H4 (cell line): Measurements from ENCODE around the gene EMX1. TPM values are rescaled to one million over a fixed set of nuclear protein-coding genes. Genes with fewer than 3 reads are reported as not detected.
A peak's percentile ranks its signal among the peaks of the same experiment; 100 is the strongest.

Source experiments
- DNase-seq: peaks from one replicate; pipeline ENCODE4 v3.0.0-alpha.2; 2015; ENCODE audit warnings: low spot score
- total RNA-seq: library from RNA; depleted of rRNA; stranded (reverse); fragments of >200 nt; shearing (Covaris generic); gene quantifications from 2 replicates; pipeline ENCODE4 v1.2.3, GENCODE V29; 2014

Gene EMX1
- total RNA-seq, 1 experiment from 2014 or later: not detected

DNA sequence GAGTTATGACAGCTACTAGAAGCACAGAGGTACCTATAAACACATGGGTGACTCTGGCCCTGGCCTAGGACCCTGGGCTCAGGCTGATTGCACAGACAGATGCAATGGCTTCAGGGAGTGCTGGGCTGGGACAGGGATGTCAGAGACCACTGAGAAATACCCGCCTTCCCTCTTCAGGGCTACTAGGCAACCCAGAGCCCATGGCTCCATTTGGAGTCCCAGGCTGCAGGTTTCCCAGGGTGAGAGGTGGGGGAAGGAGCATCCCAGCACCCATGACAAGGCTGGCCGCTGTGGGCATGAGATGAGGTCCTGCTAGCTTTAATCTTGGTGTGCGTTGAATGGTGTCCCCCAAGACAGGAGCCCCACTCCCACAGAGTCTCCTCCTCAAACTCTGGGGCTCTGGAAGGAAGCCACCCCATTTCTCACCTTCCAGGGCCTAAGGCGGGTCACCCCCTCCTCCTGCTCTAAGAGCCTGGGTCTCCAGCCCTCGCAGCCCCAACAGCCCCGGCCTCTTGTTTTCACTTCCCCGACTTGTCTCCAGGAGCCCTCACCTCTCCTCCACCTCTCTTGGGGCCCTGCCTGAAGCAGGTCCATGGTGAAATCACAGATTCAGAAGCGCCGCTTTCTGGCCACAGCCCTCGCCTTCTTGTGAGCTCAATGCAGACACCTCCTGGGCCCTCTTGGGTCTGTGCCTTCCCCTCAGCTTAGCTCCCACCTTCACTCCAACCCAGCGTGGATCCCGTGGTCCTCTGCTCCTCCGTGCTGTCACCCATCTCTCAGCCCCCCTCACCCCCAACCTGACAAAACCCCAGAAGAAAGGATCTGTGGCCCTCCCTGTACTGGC is 41.4 kb downstream of the EMX1 start:
- DNase-seq: no peak

DNA sequence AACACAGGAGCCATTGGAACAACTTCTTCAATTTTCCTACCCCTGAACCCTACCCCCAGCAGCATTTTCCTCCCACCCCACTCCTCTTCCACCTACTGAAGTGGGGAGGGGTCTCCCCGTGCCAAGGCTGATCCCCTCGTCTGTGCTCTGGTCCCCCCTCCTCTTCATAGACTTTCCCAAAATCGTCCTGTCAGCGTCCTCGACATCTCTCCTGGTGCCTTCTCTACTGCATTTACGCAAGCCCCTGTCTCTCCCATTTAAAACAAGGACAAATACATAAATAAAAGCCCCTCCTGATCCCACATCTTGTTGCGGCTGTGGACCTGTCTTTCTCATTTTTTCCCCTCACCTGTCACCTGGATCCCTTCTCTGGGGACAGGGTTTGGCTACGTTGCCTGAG is 42.2 kb downstream of the EMX1 start:
- DNase-seq: no peak

DNA sequence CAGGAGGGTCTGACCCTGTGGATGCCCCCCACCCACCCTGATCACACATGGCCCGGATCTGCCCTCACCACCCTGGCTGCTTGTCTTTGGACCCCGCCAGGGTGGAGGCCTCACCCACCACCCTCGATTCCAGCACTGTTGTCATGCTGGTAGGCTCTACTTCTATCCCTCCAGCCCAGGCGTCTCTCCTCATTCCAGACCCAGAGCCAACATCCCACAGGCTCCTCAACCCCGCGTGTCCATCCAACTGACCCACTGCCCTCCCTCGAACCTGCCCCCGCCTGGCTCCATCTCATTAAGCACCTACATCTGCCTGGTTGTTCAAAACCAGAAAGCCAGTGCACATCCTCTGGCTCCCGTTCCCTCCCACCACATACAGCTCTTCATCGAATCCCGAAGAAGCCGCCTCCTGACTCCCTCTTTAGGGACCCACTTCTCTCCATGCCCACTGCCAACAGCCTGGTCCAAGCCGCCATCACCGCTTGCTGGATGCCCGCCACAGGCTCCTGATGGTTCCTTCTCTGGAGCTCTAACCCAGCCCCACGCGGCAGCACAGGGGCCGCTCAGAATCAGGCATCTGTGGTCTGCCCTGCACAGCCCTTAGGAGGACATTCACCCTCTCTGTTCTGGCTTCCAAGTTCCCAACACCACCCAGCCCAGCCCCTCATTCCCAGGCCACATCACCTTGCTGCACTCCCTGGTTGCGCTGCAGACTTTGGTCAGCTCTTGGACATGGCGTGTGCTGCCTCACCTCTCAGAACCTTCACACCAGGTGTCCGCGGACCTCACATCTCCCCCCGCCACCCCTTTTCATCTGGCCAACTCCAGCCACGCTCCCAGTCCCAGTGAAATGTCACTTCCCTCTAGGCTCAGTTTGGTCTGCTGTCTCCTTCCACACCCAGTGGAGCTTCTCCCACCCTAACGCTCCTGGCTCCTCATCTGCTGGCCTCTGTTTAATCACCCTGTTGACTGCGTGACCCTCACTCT is 43.0 kb downstream of the EMX1 start:
- DNase-seq: no peak

DNA sequence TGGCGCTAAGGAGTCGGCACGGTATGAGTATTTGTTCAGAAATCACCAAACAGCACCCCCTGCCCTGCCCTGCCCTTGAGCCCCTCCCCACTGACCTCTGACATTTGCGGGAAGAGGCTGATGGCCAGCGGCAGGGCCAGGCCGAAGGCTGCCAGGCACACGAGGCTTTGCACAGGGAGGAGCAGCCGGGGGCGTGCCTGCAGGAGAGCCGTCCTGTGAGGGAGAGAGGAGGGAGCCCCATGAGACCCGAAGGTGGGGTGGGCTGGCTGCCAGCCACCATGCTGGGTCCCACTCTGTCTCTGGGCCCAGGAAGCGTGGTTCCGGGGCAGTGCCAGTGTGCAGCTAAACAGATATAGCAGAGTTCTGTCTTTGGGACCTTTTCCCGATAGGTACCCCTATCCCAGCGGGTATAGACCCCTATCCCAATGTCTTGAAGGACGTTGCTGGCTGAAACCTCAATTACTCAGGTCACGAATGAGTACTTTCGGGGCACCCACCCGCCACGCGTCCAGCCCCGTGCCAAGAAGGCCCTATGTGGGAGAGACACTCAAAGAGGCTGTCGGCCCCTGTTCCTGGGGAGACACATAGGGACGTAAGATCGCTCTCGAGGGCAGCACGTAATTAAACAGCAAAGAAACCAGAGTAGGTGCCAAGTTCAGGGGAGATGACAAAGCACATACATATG is 43.9 kb downstream of the EMX1 start:
- DNase-seq: no peak

DNA sequence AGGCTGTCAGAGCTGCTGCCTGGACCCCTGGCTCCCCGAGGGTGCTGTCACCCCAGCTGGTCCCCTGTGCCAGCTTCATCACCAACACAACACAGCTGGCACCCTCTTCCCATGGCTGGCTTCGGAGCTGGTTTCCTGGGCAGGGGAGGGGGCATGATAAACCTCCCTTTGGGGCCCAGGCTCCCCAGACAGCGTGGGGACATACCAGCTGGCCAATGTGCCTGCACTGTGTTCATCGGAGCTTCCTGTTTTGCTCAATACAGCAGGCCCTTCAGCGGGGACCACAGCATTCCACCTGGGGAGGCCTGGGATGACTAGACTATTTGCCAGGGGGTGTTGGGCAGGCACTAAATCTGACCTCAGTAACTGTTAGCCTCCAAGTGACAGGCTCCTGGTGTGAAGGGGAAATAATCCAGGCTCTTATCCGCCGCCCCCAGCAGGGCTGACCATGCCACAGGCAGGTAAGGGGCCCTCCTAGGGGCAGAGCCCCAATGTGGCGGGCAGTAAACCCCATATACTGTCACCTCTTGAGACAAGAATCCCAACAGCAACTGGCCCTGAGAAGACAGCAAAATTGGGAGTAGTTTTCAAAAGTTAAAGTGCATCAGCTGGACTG is 44.6 kb downstream of the EMX1 start:
- no peak for DNase-seq

DNA sequence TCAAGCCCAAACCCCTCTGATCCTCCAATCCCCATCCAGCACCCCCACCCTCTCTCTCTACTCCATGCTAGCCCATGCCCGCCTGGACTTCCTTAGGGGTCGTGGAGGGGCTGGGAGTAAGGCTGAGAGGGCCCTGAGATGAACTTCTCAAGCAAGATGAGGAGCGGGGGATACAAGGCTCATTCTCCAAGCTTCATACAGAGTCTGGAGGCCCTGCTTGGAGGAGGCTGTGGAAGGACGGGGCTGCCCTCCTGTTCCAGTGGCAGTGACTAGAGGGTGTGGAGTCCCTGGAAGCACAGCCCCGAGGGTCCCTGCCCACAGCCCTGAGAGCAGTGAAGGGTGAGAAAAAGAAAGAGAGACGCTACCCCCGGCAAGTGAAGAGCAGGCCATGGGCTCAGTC is 45.6 kb downstream of the EMX1 start:
- no peak for DNase-seq

DNA sequence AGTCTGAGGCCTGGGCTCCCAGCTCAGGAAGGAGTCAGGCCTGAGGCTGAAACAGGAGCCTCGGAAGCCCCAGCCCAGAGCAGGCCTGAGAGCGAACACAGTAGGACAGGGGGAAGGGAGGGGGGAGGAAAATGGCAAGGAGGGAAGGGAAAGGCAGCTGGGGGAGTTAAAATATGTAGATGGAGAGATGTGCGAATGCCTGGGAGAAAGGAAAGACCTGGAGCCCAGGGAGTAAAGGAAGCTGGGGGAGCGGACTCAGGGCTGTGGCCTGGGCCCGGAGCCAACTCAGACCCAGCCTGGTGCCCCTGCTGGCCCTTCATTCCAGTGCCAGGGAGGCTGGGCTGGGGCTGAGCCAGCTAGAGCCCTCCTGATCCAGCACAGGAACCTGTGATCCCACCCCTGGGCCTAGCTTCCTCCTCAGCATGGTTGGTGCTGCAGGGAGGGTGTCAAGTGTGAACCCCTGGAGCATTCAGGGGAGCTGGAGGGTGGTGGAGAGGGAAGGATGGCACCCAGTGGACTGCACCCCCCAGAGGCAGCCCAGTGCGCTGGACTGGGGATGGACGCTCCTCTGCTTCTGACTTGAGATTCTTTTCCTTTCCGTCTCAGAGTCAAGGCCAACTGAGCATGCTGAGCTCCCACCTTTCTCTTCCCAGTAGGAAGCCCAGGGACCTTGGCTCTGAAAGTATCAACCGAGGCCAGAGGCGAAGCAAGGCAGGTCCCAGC is 46.3 kb downstream of the EMX1 start:
- DNase-seq: no peak

DNA sequence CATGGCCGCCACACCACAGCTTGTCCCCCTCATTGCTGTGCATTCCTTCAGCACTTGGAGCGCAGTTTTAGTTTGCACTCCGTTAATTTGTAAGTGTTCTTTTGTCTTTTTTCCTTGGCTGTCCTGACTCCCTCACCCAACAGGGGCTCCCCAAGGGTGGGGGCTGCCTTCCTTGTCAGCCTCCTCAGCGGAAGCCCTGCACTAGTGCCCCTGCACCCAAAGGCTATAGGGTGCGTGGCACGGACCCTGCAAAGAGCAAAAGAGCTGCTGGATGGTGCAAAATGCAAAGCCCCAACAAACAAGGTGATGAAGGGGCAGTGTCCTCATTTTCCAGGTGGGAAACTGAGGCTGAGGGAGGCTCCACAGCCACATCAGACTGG is 46.8 kb downstream of the EMX1 start:
- DNase-seq: no peak

DNA sequence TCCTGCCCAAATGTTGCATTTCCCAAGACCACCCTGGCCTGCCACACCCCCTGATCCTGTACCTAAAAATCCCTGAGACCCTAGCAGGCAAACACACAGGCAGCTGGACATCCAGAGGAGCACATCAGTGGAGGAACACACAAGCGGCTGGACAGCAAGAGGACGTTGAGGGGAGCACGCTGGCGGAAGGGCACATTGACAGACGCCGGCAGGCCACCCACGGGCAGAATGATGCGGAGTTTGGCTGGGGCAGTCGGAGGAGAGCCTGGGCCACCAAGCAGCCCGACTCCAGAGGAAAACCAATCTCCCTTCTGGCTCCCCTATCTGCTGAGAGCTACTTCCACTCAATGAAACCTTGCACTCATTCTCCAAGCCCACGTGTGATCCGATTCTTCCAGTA is 47.7 kb downstream of the EMX1 start:
- no peak for DNase-seq

DNA sequence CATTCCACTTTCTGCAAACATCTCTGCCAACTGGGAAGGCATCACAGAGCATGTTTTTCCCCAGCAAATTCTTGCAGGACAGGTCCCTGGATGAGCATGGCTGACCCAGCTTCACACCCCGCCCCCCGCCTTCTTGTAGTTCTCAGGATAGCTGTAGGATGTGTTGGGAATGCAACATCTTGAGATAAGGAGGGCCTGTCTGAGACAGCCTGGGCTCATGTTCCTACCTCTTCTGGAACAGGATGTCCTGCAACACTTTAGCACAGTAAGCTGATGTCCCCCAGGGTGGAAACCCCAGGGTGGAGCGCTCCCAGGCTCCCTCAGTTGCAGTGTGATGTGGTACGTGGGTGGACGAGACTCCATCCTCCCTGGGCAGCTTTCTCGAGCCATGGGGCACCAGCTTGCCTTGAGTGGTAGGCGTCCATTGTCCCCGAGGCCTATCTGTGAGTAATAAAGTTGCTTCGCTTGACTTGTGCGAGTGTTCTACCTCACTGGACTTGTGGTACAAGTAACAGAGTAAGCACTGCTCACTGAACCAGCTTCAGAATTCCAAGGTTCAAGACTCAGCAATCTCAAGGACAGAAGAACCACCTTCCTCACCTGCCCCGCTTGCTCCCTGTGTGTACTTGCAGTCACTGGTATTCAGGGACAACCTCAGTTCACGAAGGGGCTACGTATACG is 48.6 kb downstream of the EMX1 start:
- DNase-seq: no peak

DNA sequence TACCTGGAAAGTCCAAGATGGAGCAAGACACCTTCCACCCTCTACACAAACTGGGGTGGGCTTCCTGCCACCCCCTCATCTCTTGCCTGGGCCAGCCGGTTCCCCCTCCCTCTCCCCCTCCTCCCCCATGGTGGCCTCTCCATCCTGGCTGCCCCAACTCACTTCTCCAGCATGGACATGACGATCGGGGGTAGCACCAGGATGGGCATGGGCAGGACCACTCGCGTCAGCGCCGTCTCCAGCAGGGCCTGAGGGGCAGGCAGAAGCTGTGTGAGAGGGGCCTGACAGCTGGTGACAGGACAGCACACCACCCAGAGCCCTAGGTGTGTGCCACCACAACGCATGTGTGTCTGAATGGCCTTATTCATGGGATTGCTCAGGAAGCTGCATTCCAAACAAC is 51.0 kb downstream of the EMX1 start:
- DNase-seq: no peak

DNA sequence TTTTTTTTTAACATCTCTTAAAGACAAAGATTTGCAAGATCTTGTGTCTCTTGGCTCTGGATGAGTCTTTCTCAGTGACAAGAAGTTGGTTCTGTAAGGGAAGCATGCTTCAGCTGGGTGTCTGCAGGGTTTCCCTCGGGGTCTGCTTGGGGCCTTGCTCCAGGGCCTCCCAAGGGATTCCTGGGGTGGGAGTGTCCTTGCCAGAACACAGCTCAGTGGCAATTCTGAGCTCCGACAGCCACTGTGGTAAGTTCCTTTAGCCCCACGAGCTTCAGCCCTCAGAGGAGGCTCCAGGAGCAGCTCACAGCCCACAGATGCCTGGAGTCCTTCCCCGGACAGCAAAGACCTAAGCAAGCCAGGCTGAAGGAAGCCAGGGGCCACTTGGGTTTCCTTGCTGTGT is 52.4 kb downstream of the EMX1 start:
- no peak for DNase-seq

DNA sequence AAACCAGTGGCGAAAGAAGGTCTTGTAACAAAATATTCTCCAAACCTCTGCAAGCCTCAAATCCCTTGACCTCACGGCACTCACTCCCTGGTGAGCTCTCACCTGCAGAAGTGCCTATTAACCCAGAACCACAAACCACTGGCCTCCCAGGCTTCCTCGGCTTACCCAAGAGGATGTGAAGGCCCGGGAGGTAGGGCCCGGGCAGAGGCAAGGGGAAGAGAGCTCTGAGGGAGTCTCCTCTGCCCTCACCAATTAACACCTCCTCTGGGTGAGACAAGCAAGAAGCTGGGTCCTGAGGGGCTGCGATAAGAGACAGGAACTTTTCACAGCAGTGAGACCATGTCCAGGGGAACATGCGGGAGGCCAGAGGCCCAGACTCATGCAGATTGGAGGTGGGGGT is 53.7 kb downstream of the EMX1 start:
- DNase-seq: no peak

DNA sequence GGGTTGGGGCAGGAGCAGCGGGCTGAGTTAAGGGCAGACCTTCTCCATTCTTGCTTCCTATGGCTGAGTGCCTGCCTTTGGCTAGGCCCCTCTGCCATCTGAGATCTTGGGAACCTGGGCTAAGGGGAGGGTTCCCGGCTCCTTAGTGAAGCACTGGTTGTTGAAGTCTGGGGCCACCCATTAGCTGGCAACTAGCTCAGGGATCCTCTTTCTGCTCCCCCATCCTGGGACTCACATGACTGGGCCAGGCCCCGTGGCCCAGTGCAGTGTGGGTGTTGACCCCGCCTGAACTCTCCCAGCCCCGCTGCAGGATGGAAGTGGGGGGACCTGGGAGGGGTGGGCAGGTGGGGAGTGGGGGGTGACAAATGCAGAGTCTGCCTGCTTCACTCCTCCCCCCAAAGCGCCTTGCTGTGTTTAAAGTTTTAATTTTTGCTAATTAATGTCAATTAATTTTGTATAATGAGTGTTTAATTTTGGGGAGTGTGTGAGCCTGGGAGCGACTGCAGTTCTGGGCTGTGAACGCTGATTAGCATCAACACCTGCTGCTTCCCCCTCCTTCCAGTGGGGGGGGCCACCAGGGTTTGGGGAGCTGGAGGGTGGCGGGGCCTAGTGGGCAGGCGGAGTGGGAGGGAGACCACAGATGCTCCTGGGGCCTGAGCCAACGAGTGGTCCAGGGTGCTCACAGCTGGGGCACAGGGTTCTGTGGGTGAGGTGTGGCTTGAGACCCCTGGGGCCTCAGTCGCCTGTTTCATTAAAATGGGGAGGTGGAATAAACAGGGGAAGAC is 55.2 kb downstream of the EMX1 start:
- no peak for DNase-seq

DNA sequence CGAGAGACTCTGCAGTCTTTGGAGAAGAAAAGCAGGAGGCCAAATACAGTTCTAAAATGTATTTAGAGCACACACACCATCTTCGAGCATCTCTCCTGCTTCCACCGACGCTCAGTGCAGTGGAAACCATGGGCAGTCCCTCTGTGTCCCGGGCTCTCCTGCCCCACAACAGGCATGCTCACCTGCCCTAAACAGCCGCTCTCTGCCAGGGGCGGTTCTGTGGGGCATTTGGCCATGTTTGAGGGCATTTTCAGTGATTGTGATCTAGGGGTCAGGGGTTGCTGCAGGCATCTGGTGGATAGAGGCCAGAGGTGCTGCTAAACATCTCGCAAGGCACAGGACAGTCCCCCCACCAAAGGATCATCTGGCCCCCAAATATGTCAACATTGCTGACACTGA is 55.8 kb downstream of the EMX1 start:
- no peak for DNase-seq

DNA sequence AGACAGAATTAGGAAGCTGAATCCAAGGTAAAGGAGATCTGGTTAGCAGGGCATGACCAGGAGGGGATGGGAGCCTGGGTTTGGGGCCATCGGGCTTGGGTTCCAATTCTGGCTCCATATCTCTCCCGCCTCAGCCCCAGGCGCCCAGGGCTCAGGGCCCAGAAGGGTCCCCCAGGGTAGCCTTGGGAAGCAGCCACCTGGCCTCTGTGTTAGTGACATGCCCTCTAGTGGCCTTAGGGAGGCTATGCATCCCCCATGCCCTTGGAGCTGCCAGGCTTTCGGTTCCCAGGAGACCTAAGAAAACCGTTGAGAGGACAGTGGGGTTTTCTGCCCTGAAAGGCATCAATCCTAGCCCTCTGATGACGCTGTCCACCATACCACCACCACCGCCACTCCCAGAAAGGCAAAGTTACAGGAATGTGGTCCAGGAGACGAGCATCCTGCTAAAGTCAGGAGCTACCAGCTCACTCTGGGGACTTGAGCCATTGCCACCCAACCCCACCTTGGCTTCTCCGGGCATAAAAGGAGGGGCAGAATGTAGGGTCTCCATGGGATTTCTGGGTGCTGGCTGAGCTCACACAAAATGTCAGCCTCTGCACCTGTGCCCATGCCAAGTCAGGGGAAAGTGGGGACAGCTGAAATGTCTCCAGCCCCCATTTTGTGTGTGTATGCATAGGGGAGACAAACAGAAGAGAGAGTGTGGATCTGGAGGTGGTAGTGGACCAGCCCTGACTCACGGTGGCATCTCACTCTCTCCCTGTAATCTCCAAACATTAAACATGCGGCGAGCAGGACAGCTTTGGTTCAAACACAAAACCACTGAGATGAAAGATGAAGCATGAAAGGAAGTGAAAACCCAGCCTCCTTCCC is 56.5 kb downstream of the EMX1 start:
- DNase-seq: peak; percentile 59

DNA sequence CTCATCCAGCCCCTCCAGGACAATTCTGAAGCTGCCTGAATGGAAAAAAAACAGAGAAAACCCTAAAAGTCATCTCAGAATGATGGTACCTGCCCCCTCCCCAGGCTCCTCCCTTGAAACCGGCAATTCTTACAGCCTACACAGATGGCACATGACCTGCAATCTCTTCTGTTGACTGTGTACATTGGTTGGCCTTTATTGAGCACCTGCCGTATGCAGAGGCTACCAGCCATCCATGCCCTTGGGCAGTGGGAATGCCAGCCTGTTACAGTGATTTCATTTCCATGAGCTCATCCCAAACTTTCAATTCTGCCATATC is 57.1 kb downstream of the EMX1 start:
- no peak for DNase-seq

DNA sequence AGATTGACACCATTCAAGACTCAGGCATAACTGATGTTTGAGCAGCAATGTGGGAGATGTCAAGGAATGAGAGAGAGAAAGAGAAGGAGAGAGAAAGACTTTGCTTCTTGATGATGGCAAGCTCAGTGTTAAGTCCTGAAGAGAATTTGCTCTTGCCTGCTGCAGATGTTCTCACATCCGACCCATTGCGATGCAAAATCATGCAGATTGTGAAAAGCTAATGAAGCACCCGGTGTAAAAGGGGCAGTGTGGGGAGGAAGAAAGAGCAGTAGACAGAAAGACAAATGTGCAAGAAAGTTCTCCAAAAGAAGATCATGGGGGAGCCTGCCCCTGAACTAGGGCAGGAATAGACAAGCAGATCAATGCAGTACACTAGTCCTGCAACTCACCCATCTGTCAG is 57.7 kb downstream of the EMX1 start:
- no peak for DNase-seq

DNA sequence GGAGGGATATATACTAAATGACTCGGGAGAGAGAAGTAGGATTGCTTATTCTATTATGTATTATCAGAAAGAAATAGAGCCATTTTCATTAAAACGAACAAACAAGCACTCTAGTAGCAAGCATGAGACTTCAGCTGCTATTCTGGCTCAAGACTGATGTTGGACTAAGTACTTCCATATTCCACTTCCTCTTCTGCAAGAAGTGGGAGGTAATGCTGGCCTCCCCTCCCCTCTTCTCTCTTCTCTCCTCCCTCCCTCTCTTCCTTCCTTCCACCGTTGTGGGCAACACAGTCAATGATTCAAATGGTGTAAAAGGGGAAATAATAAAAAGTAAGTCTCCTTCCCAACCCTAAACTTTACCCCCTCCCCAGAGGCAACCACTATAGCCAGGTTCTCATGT is 62.6 kb downstream of the EMX1 start:
- no peak for DNase-seq
